Fibroblast of pulmonary artery (primary cell): ENCODE results near the gene KIRREL2.
A peak's percentile ranks its signal among the peaks of the same experiment; 100 is the strongest.

Source experiments
- DNase-seq: peaks from one replicate; pipeline ENCODE4 v3.0.0-alpha.2; 2010; ENCODE audit warnings: low read depth
- H3K4me3 ChIP-seq: replicated peaks from 2 replicates; pipeline ENCODE4 v1.5.1; 2011; ENCODE audit warnings: low read depth, mild to moderate bottlenecking, control low read depth, low read length, moderate library complexity
- CTCF ChIP-seq: IDR thresholded peaks from 2 replicates; pipeline ENCODE4 v1.5.1; 2011; ENCODE audit warnings: mild to moderate bottlenecking, control low read depth, low read length, inconsistent platforms; ENCODE audit errors: missing control alignments

Gene KIRREL2

GRCh38 chr19:35898499-35898809 is 41.7 kb downstream of the KIRREL2 start:
- no peak for TF ChIP-seq CTCF
- DNase-seq, result no peak
- H3K4me3 ChIP-seq, result peak overlapping the region; percentile 73

DNA sequence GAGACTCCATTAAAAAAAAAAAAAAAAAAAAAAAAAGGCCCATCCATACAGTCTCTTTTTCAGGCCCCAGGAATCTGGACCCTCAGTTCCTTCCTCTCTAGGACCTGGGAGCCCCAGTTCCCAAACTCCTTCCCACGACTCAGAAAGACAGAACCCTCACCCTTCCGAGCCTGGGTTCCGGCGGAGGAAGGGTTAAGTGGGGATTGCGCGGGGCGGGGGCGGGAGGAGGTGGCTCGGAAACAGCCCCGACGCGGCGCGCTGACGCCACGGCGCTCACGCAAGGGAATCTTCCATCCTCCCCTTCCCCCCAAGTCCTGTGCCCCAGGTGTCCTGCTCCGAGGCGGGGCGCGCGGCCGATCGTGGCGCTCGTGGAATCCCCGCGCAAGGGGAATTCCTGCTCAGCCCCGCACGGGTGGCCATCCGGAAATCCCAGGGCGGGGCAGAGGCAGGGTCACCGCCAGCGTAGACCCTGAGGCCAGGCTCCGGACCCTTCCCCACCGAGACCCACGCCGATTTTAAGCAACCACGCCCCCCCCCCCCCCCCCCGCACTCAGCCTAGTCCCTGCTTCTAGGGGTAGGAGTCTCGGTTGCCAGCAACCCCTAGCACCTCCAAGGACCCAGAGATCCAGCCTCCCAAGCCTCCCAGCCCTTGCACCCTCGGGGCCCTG is 43.0 kb downstream of the KIRREL2 start:
- peak overlapping the region; percentile 73 for H3K4me3 ChIP-seq
- TF ChIP-seq CTCF, result no peak
- peak; percentile 80 for DNase-seq

GRCh38 chr19:35901055-35901644 is 44.4 kb downstream of the KIRREL2 start:
- TF ChIP-seq CTCF, result no peak
- peak; percentile 36 for DNase-seq
- H3K4me3 ChIP-seq, result peak overlapping the region; percentile 73

DNA sequence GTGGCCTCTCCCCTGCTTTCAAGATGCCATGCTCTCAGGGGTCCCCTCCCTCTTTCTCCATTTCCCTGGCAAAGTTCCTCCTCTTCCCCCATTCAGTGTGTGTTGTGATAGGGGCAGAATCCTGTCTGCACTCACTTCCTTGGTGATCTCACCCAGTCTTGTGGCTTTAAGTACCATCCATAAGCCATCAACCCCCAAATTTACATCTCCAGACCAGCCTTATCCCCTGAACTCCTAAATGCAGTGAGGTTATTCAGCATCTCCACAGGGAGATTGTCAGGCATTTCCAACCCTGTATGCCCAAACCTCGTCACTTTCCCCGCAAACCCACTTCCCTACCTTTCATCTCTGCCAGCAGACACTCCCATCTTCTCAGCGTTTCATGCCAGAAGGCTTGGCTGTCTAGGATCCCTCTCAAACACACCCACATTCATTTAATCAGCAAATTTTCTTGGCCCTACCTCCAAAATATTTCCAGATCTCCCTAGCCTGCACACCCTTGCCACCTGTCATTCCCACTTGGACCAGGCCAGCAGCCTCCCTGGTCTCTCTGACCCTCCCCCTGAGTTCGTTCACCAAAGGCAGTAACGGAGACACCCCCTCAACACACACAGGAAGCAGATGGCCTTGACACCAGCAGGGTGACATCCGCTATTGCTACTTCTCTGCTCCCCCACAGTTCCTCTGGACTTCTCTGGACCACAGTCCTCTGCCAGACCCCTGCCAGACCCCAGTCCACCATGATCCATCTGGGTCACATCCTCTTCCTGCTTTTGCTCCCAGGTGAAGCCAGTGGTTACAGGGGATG is 45.3 kb downstream of the KIRREL2 start, which contains the start of gene HCST:
HCST (plus strand) TSS at position 676 of the 808 bp plus-strand sequence; CDS start at position 741, 65 bp downstream.
- no peak for DNase-seq
- H3K4me3 ChIP-seq, result peak within 1 kb of the TSS; percentile 36
- no peak for TF ChIP-seq CTCF

- TF ChIP-seq CTCF, result no peak
- H3K4me3 ChIP-seq, result peak overlapping the region; percentile 36
- no peak for DNase-seq
Observed at GRCh38 chr19:35902870-35903475, 46.3 kb downstream of the KIRREL2 start.

DNA sequence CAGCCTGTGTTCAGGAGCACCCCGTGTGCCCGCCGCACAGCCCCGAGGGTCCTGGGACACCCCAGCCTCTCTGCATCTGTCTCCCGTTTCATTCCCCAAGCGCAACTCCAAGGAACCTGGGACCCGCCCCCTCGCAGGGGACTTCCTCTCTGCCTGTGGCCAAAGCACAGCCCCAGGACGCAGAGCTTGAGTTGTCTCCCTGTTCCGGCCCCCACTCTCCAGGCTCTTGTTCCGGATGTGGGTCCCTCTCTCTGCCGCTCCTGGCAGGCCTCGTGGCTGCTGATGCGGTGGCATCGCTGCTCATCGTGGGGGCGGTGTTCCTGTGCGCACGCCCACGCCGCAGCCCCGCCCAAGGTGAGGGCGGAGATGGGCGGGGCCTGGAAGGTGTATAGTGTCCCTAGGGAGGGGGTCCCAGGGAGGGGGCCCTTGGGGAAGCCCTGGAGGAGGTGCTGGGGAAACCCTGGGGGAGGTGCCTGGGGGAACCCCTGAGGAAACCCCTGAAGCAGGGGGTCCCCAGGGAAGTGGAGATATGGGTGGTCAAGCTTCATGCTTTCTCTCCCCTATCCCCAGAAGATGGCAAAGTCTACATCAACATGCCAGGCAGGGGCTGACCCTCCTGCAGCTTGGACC is 47.0 kb downstream of the KIRREL2 start:
- TF ChIP-seq CTCF, result no peak
- peak; percentile 58 for DNase-seq
- peak overlapping the region; percentile 36 for H3K4me3 ChIP-seq
